GM12892 (cell line): ENCODE measurements around the gene DGKI.

Experiments
- DNase-seq: peaks from one replicate; pipeline ENCODE4 v3.0.0; 2011; ENCODE audit not compliant: insufficient read length
- FAIRE-seq: peaks from 2 replicates; lab custom pipeline; 2011; peaks lifted over from hg19 to GRCh38; lab: Jason Lieb, UNC
- POLR2A ChIP-seq: IDR thresholded peaks from 2 replicates; pipeline ENCODE4 v1.6.1; 2011; ENCODE audit warnings: low read depth, low read length, control low read depth
- POLR2AphosphoS5 ChIP-seq: IDR thresholded peaks from 2 replicates; pipeline ENCODE4 v1.6.1; 2011; ENCODE audit warnings: low read depth, low read length, control low read depth
- TAF1 ChIP-seq: IDR thresholded peaks from 2 replicates; pipeline ENCODE4 v1.6.1; 2011; ENCODE audit warnings: low read depth, mild to moderate bottlenecking, control low read depth, low read length, borderline replicate concordance

The DGKI gene

GRCh38 chr7:137446025-137446424 is 400.7 kb downstream of the DGKI start:
- DNase-seq (no peak), FAIRE-seq (no peak)
- TF ChIP-seq POLR2AphosphoS5 (no peak), TAF1 (no peak), POLR2A (no peak)

DNA sequence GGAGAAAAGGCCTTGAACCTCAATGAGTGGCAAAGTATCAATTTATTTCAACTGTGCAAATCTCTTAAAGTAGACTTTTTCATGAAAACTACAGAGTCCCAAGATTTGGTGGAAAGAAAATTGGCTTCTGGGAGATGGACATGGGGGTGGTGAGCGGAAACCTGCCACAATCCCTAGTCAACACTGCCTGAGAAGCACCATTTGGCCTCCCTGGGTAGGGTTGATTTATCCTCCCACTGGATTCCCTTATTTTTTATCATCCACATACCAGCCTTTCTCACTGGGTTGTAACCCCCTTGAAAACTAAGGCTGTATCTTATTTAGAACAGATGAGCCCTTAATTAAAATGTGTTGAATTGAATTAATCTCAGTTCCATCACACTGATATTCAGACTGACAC is 401.5 kb downstream of the DGKI start:
- no peak for FAIRE-seq
- TF ChIP-seq POLR2A (no peak), TAF1 (no peak), POLR2AphosphoS5 (no peak)
- no peak for DNase-seq

DNA sequence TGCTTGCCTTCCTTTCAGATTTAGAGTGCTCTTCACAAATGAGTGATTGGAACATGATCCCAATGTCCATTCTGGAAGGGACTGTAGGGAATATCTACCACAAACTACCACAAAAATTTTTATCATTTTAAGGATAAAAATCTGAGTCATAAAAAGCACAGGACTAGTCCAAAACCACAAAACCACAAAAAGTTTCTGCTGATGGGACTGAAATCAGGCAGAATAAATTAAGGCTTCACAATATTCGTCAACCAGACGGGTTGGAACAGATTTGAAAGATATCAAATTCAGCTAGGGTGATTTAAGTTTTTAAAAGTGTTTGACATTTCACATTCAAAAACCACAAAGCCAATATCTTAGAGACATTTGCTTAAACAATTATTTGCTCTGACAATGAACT is 403.2 kb downstream of the DGKI start:
- TF ChIP-seq POLR2AphosphoS5 (no peak), POLR2A (no peak), TAF1 (no peak)
- DNase-seq: no peak
- FAIRE-seq: no peak

DNA sequence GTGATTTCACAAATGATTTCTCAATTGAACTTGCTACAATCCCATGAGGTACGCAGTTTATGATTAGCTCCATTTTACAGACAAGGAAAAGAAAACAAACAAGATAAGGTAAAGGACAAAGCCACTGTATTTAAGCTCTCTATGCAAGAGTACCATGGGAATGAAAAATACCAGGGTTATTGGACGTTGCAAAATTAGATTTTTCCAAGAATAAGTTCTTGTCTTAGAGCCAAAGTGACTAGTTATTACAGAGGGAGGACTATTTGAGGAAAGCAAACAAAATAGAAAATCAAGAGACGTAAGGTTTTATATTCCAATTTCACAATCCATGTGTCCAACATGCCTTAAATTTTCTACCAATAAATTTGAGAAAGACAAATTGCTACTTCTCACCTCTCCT is 405.3 kb downstream of the DGKI start:
- no peak for DNase-seq
- FAIRE-seq: no peak
- TF ChIP-seq TAF1: no peak
- TF ChIP-seq POLR2AphosphoS5: no peak
- no peak for TF ChIP-seq POLR2A

DNA sequence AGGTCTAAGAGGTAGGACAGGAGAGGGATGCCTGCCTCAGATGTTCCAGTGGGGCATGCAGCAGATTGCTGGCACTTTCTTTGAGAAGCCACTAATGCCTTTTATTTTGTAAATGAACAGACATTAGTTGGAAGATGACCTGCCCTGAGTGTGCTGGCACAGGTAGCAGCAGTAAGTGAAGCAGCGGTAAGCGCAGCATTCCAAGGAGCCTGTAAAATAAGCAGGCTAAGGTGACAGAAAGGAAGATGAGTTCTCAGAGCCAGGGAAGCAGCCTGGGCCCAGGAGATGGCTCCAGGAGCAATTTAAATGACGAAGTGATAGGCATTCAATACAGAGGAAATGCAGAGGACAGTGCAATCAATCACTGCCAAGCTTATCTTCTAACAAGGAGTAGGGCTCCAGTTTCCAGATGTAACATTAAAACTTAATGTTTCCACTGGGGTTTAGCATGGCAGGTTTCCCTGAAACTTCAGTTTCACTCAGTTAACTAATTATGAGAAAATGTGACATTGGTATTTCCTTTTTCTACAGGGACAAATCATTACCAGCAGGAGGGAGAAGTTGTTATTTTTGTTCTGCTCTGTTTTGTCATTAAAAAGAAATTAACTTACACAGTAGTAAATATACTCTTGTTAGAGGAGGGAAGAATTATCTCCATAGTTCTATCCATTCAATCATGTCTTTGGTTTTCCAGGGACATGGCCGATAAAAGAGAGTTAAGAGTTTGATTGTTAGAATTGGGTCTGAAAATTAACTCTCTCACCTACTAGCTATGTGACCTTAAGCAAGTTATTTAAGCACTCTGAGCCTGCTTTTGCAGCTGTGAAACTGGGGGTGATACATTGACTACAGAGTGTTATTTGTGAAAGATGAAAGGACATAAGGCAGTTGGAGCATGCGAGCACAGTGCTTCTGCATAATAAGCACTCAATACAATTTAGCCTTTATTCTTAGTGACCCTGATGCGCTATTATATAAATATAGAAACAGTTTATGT is 406.6 kb downstream of the DGKI start:
- DNase-seq (no peak), FAIRE-seq (no peak)
- TF ChIP-seq POLR2AphosphoS5 (no peak), TAF1 (no peak), POLR2A (no peak)

GRCh38 chr7:137434946-137435345 is 411.8 kb downstream of the DGKI start:
- FAIRE-seq (no peak), DNase-seq (no peak)
- TF ChIP-seq POLR2AphosphoS5: no peak
- no peak for TF ChIP-seq TAF1
- no peak for TF ChIP-seq POLR2A

DNA sequence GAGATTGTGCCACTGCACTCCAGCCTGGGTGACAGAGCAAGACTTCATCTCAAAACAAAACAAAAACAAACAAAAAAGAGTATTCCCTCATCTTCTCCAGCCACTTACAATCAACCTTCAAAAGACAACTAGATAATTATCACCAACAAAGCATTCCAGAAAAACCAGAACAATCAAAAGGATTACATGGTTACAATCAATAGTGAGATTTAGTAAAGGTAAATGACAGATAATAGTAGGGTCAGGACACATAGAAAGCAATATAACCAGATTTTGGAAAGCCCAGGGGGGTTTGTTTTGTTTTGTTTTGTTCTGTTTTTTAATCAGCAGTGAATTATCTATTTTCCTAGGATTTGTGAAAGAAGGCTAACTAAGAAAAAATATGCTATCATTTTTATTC is 412.2 kb downstream of the DGKI start:
- DNase-seq (no peak), FAIRE-seq (no peak)
- no peak for TF ChIP-seq POLR2A
- no peak for TF ChIP-seq TAF1
- no peak for TF ChIP-seq POLR2AphosphoS5

DNA sequence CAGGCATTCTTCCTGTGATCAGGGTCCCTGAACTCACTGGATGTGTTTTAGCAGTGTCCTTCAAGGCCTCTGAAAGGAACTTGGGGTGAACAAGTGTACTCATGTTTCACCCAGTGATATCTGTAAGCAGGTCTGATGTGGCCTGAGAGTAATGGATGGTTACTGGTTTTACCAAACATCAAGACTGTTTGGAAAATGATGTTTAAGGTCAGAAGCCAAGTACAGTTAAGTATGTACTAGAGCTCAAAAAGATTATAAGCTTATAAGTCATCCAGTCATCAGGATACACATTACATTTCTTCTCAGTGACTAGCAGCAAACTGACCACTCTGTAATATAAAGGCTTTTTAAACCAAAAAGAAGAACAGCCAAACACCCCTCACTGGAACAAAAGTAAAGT is 423.5 kb downstream of the DGKI start:
- FAIRE-seq (no peak), DNase-seq (no peak)
- TF ChIP-seq POLR2AphosphoS5 (no peak), POLR2A (no peak), TAF1 (no peak)

- no peak for FAIRE-seq
- DNase-seq: no peak
- TF ChIP-seq POLR2AphosphoS5: no peak
Measured at GRCh38 chr7:137421366-137421765, 425.4 kb downstream of the DGKI start.

GRCh38 chr7:137418841-137419240 is 427.9 kb downstream of the DGKI start:
- DNase-seq (no peak), FAIRE-seq (no peak)
- no peak for TF ChIP-seq TAF1
- no peak for TF ChIP-seq POLR2AphosphoS5
- TF ChIP-seq POLR2A: no peak

GRCh38 chr7:137417464-137417863 is 429.3 kb downstream of the DGKI start:
- DNase-seq (no peak), FAIRE-seq (no peak)
- TF ChIP-seq POLR2A (no peak), POLR2AphosphoS5 (no peak), TAF1 (no peak)

- DNase-seq (no peak), FAIRE-seq (no peak)
- TF ChIP-seq TAF1 (no peak), POLR2A (no peak), POLR2AphosphoS5 (no peak)
Measured at GRCh38 chr7:137413901-137414300, 432.9 kb downstream of the DGKI start.

GRCh38 chr7:137411446-137411845 is 435.3 kb downstream of the DGKI start:
- TF ChIP-seq TAF1 (no peak), POLR2A (no peak), POLR2AphosphoS5 (no peak)
- FAIRE-seq: no peak

More at GRCh38 chr7:137411446-137411845, 435.3 kb downstream of the DGKI start:
- DNase-seq: no peak
